Large intestine (tissue), 3 donors: ENCODE data around the gene FIGNL2. TPM values are rescaled to one million over a fixed set of nuclear protein-coding genes. Genes with fewer than 3 reads are reported as not detected.

Source experiments
- DNase-seq, 2 donors: peaks; one replicate each; pipeline versions ENCODE4 v3.0.0 to v3.0.0-alpha.2; 2013
- H3K27ac ChIP-seq: one replicate; pipeline ENCODE4 v1.5.1; 2013; ENCODE audit warnings: low read length
- H3K27me3 ChIP-seq: 2 replicates; pipeline ENCODE4 v1.6.1; 2013; ENCODE audit warnings: low read length; ENCODE audit not compliant: control insufficient read depth, insufficient read depth
- H3K36me3 ChIP-seq: 2 replicates; pipeline ENCODE4 v1.6.1; 2013; ENCODE audit warnings: low read length; ENCODE audit not compliant: control insufficient read depth, insufficient read depth
- H3K4me1 ChIP-seq: one replicate; pipeline ENCODE4 v1.6.1; 2013; ENCODE audit warnings: low read length; ENCODE audit not compliant: control insufficient read depth, insufficient read depth
- H3K4me3 ChIP-seq: one replicate; pipeline ENCODE4 v1.5.1; 2013; ENCODE audit warnings: low read length
- H3K9me3 ChIP-seq: one replicate; pipeline ENCODE4 v1.6.1; 2013; ENCODE audit warnings: mild to moderate bottlenecking, low read depth, low read length, moderate library complexity; ENCODE audit not compliant: control insufficient read depth
- WGBS: methylation state at CpG from one replicate; pipeline ENCODE4 v1.1.5; 2013; ENCODE audit warnings: low lambda C conversion rate; ENCODE audit not compliant: insufficient coverage; 5-methylcytosine and 5-hydroxymethylcytosine counted together
- polyA plus RNA-seq: library from polyadenylated mRNA; unstranded; fragments of 120-200 nt; gene quantifications from one replicate; pipeline ENCODE4 v1.2.1, GENCODE V29; 2013

Gene FIGNL2
- polyA plus RNA-seq, 1 donor = 0.76 TPM

- Histone ChIP-seq H3K27ac (no peak overlapping the region), H3K9me3 (peaks cover 2% of the 10 kb centered on the region), H3K36me3 (no peaks in the 10 kb centered on the region), H3K27me3 (peaks cover 71% of the 10 kb centered on the region), H3K4me3 (no peak overlapping the region), H3K4me1 (peaks cover 22% of the 10 kb centered on the region)
- DNase-seq = no peak
- WGBS = no CpG with 5 or more reads among the region's 15 CpGs
Measured at GRCh38 chr12:51846271-51846691, 2.2 kb downstream of the FIGNL2 start.

- peaks cover 22% of the 10 kb centered on the region for H3K4me1 ChIP-seq
- peaks cover 2% of the 10 kb centered on the region for H3K9me3 ChIP-seq
- DNase-seq = no peak
- H3K27me3 ChIP-seq = peaks cover 72% of the 10 kb centered on the region
- no peak overlapping the region for H3K4me3 ChIP-seq
- WGBS = no CpG with 5 or more reads among the region's 7 CpGs
- no peak overlapping the region for H3K27ac ChIP-seq
- no peaks in the 10 kb centered on the region for H3K36me3 ChIP-seq
Measured at GRCh38 chr12:51845482-51845881, 3.0 kb downstream of the FIGNL2 start.

- peaks cover 65% of the 10 kb centered on the region for H3K27me3 ChIP-seq
Measured at GRCh38 chr12:51844854-51845253, 3.7 kb downstream of the FIGNL2 start.

GRCh38 chr12:51841727-51842126 lies 6.8 kb downstream of the FIGNL2 start:
- H3K4me1 ChIP-seq = peaks cover 12% of the 10 kb centered on the region
- H3K36me3 ChIP-seq = no peaks in the 10 kb centered on the region
- DNase-seq = no peak
- H3K9me3 ChIP-seq = no peaks in the 10 kb centered on the region
- H3K4me3 ChIP-seq = no peak overlapping the region
- H3K27ac ChIP-seq = no peak overlapping the region
- H3K27me3 ChIP-seq = peaks cover 46% of the 10 kb centered on the region
- WGBS = 0% methylated on average over 1 of the region's 6 CpGs

More at GRCh38 chr12:51844854-51845253, 3.7 kb downstream of the FIGNL2 start:
- WGBS = no CpG with 5 or more reads among the region's 4 CpGs
- H3K27ac ChIP-seq = no peak overlapping the region
- DNase-seq = no peak
- peaks cover 22% of the 10 kb centered on the region for H3K4me1 ChIP-seq
- H3K4me3 ChIP-seq = no peak overlapping the region
- H3K9me3 ChIP-seq = peaks cover 2% of the 10 kb centered on the region
- H3K36me3 ChIP-seq = no peaks in the 10 kb centered on the region

GRCh38 chr12:51840966-51841365 lies 7.6 kb downstream of the FIGNL2 start:
- no peaks in the 10 kb centered on the region for H3K9me3 ChIP-seq
- H3K36me3 ChIP-seq = no peaks in the 10 kb centered on the region
- DNase-seq = no peak
- H3K27ac ChIP-seq = no peak overlapping the region
- peaks cover 39% of the 10 kb centered on the region for H3K27me3 ChIP-seq
- no CpG with 5 or more reads among the region's 6 CpGs for WGBS
- H3K4me1 ChIP-seq = peaks cover 10% of the 10 kb centered on the region
- no peak overlapping the region for H3K4me3 ChIP-seq

GRCh38 chr12:51839310-51839947 lies 9.1 kb downstream of the FIGNL2 start:
- peaks cover 3% of the 10 kb centered on the region for H3K4me1 ChIP-seq
- H3K27me3 ChIP-seq = peaks cover 30% of the 10 kb centered on the region
- H3K9me3 ChIP-seq = no peaks in the 10 kb centered on the region
- 83% methylated on average over 1 of the region's 5 CpGs for WGBS
- H3K36me3 ChIP-seq = no peaks in the 10 kb centered on the region
- no peak overlapping the region for H3K4me3 ChIP-seq
- no peak overlapping the region for H3K27ac ChIP-seq
- no peak for DNase-seq

- H3K4me3 ChIP-seq = no peak overlapping the region
- WGBS = no CpG with 5 or more reads among the region's 4 CpGs
- H3K36me3 ChIP-seq = no peaks in the 10 kb centered on the region
- DNase-seq = no peak
- H3K27me3 ChIP-seq = peaks cover 29% of the 10 kb centered on the region
- H3K9me3 ChIP-seq = no peaks in the 10 kb centered on the region
- H3K27ac ChIP-seq = no peak overlapping the region
- H3K4me1 ChIP-seq = peaks cover 3% of the 10 kb centered on the region
Measured at GRCh38 chr12:51838762-51839161, 9.8 kb downstream of the FIGNL2 start.

- H3K9me3 ChIP-seq = no peaks in the 10 kb centered on the region
- H3K4me1 ChIP-seq = peaks cover 3% of the 10 kb centered on the region
- H3K27me3 ChIP-seq = peaks cover 36% of the 10 kb centered on the region
- no peaks in the 10 kb centered on the region for H3K36me3 ChIP-seq
- no peak for DNase-seq
- H3K27ac ChIP-seq = no peak overlapping the region
- no CpG with 5 or more reads among the region's 4 CpGs for WGBS
- H3K4me3 ChIP-seq = no peak overlapping the region
Measured at GRCh38 chr12:51838036-51838435, 10.5 kb downstream of the FIGNL2 start.

- H3K4me1 ChIP-seq = peaks cover 3% of the 10 kb centered on the region
- H3K4me3 ChIP-seq = no peak overlapping the region
- peaks cover 32% of the 10 kb centered on the region for H3K27me3 ChIP-seq
- H3K36me3 ChIP-seq = no peaks in the 10 kb centered on the region
- no peaks in the 10 kb centered on the region for H3K9me3 ChIP-seq
- DNase-seq = no peak
- no peak overlapping the region for H3K27ac ChIP-seq
- WGBS = no CpG with 5 or more reads among the region's 7 CpGs
Measured at GRCh38 chr12:51837286-51837685, 11.2 kb downstream of the FIGNL2 start.

- Histone ChIP-seq H3K27me3 (peaks cover 28% of the 10 kb centered on the region), H3K27ac (no peak overlapping the region), H3K9me3 (no peaks in the 10 kb centered on the region), H3K4me1 (peaks cover under 1% of the 10 kb centered on the region), H3K4me3 (no peak overlapping the region), H3K36me3 (no peaks in the 10 kb centered on the region)
- no peak for DNase-seq
- no CpG with 5 or more reads among the region's 6 CpGs for WGBS
Measured at GRCh38 chr12:51836827-51837173, 11.7 kb downstream of the FIGNL2 start.
